ENCODE measurements around the gene WASF3.
"Not testable (repeated sequence)": the region's sequence is repeated elsewhere in the genome, so short reads cannot be mapped to it uniquely, and the experiment has no call there.

Gene WASF3

DNA sequence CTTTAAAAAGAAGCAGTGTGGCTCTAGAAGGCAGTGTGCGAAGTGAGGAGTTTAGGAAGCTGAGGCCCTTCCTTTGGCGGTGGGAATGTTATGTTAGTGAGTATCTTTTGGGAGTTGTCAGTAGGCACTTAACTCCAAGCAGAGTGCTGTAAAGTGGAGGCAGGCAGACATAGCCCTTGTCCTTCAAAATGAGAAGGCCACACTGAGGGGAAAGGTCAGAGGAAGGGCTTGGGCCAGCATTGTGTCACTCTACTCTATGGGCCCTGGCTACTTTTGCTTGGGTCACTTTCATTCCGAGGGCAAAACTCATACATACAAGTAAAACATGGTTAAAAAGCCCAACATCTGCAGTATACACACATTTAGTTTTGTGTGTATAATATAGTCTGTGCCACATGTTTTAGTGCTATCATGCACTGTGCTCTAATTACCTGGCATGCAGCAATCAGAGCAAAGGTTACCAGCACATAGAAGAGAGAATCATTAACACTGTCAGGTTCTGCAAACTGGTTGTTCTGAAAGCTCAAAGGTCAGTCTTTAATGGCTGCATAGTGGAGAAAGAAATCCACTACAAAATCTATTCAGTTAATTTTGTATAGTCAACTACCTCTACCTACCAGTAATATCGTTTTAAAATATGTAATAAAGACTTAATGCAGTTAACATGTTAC is 64.4 kb downstream of the WASF3 start:
- in situ Hi-C loops (cut with HindIII; ENCODE audit: low sequenced_read_pairs): no loop called here

DNA sequence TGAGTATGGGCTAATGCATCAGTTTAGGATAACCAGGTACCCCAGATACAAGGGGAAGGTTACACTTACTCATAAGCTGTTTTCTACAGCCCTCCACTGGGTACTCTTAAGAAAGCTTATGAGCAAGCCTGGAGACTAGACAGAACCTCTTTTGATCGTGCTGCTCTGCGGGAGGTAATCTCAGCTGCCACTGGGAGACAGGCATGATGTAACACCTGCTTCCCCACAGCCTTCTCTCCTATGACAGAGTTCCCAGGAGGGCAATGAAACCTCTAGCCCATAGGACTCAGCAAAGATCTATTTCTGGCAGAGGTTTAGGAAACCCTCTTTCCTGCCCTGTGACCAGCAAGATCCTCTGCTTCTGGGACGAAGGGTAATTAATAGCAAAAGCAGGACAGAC is 65.6 kb downstream of the WASF3 start:
- in situ Hi-C loops (cut with HindIII; ENCODE audit: low sequenced_read_pairs): no loop called here

DNA sequence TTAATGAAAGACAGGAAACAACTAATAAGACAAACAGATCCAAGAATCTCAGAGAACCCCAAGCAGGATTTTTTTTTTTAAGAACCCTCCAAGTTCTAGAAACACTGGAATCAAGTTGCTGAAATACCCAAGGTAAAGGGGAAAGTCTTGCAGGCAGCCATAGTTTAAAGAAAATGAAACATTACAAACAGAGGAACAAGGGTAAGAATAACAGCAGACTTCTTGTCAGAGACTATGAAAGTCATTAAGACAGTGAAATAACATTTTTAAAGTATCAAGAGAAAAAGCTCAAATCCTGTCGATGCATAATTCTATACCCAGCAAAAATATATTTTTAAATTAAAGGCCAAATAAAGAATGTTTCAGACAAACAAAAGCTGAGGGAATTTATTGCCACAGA is 67.1 kb downstream of the WASF3 start:
- in situ Hi-C loops (cut with HindIII; ENCODE audit: low sequenced_read_pairs): no loop called here

DNA sequence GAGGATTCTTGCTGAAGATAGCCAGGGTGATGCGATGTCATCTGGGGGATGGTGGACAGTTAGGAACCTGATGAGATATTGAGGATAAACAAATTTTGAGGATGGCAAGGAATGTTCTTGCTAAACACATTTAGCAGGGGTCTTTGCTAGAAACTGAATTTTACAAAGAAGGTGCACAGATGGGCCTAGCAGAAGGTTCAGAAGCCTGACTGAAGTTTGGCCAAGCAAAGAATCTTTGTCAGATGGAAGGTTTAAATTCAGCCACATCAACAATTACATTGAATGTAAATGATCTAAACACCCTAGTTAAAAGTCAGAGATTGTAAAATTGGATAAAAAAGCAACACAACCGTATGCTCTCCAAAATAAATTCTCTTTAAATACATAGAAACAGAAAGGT is 68.8 kb downstream of the WASF3 start:
- in situ Hi-C loops (cut with HindIII; ENCODE audit: low sequenced_read_pairs): no loop called here

DNA sequence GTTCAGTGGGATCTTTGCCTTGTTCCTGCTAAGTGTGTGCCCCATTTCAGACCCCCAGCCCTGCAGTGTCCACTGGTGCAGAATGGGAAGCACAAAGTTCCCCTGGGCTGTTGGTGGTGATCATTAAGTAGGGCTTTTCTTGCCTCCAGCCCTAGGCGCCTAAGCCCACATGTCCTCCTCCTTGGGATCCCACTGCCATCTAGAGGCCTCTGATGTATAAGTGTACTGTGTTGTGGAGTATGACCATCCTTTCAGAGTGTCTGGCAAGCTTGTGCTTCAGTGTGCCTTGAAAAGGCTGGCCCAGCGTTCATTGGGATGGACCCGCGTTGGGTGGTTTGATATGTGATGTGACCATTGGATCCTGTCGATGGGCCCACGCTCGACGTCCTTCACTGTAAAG is 71.2 kb downstream of the WASF3 start:
- in situ Hi-C loops (cut with HindIII; ENCODE audit: low sequenced_read_pairs): no loop called here

DNA sequence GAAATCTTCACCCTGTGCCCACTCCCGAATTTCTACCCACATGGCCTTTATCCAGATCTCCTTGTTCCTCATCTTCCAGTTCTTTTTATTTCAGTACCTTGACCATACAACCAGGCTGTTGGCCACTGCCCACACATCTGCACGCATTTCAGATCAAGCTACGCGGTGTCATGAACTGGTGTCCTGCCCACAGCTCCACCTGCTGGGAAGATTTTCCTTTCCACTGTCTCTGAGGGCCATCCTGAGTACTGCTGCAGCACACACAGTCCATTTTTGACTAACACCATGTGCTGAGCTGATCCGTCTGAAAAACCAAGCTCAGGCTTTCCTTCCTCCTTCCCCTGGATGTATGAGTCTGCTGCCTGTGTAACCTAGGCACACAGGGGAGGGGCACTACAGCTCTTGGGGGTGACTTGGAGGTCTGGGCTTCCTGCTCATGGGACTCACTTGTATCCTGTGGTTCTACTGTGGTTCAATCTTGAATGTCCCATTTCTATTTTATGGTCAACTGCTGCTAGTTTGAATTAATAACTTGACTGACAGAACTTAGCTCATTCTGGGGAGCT is 71.9 kb downstream of the WASF3 start:
- in situ Hi-C loops (cut with HindIII; ENCODE audit: low sequenced_read_pairs): no loop called here

DNA sequence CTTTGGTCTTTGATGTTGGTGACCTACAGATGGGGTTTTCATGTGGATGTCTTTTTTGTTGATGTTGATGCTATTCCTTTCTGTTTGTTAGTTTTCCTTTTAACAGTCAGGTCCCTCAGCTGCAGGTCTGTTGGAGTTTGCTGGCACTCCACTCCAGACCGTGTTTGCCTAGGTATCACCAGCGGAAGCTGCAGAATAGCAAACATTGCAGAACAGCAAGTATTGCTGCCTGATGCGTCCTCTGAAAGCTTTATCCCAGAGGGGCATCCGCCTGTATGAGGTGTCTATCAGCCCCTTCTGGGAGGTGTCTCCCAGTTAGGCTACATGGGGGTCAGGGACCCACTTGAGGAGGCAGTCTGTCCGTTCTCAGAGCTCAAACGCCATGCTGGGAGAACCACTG is 78.2 kb downstream of the WASF3 start:
- in situ Hi-C loops (cut with HindIII; ENCODE audit: low sequenced_read_pairs): not testable (repeated sequence)

DNA sequence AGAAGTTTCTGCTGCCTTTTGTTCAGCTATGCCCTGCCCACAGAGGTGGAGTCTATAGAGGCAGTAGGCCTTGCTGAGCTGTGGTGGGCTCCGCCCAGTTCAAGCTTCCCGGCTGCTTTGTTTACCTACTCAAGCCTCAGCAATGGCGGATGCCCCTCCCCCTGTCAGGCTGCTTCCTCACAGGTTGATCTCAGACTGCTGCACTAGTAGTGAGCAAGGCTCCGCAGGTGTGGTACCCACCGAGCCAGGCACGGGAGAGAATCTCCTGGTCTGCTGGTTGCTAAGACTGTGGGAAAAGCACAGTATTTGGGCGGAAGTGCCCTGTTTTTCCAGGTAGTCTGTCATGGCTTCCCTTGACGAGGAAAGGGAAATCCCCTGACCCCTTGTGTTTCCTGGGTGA is 78.6 kb downstream of the WASF3 start:
- in situ Hi-C loops (cut with HindIII; ENCODE audit: low sequenced_read_pairs): not testable (repeated sequence)

DNA sequence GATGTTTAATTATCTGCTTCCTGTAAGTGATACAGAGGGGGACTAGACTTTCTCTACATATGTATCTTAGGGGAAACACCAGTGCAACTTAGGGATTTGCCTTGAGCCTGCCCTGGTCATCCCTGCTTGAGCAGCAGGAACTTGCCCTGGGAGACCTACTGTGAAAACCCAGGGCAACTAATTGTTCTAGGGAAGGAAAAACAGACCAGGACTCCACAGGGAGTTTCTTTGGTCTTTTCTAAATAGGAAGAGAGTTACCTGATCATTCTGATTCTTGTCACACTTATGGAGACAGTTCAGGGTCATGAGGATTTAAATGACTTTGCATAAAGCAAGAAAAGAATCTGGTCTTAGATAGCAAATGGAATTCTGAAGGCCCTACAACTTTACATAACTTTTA is 89.1 kb downstream of the WASF3 start:
- in situ Hi-C loops (cut with HindIII; ENCODE audit: low sequenced_read_pairs): no loop called here

DNA sequence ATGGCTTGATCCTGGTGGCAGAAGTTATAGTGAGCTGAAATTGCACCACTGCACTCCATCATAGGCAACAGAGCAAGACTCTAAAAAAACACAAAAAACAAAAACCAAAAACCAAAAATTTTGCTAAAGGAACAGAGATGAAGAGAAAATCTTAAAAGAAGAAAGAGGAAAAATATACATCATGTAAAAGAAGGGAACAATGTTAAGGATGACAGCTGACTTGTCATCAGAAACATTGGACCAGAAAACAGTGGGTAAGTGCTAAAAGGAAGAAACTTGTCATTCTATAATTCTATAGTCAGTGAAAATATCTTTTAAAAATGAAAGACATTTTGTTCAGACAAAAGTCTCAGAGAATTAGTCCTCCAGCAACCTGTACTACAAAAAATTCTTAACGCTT is 93.8 kb downstream of the WASF3 start:
- in situ Hi-C loops (cut with HindIII; ENCODE audit: low sequenced_read_pairs): no loop called here

DNA sequence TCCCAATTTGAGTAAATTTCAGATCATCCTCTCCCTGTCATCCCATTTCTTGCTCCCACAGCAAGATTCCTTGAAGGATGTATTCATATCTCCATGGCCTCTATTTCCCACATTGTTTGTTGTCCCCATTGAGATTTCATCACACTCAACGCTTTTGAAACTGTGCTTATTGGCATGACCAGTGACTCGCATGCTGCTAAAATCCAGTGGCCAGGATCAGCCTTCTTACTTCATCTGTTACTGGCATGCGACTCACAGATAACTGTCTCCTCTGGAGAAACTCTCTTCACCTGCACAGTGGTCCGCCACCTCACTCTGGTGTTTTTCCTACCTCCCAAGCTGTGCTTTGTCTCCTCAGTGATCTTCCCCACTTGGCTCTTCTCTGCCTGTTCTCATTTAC is 95.8 kb downstream of the WASF3 start:
- in situ Hi-C loops (cut with HindIII; ENCODE audit: low sequenced_read_pairs): no loop called here

DNA sequence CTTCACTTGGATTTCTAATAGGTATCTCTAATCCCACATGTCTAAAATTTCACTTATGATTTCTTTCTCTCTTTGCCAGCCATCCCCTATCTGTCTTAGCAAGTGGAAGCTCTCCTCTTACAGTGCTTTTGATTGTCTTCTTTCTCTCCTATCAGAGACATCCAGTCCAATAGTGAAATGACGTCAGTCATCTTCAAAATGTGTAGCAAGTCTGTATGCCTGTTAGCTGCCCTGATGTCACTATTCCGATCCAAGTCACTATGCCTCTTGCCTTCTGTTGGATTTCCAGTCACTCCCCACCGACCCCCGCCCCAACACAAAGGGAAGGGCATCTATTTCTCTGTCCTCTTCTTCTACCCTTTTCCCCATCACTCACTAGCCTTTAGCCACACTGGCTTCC is 96.4 kb downstream of the WASF3 start:
- in situ Hi-C loops (cut with HindIII; ENCODE audit: low sequenced_read_pairs): no loop called here

DNA sequence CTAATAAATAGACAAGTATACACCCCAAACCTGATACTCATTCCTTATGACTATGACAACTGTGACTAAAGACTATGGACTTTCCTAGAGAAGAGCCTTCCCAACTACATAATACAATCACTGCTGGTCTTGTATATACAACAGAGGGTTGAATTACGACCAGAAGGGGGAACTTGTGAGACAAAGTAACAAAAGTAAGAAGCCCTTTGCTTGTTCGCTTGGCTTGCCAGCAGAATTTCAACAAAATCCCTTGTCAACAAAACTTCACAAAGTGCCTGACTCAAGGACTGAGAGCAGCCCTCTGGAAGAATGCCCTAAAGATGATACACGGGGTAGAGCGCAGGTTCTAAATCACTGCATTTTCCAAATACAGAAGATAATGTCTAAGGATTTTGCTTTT is 99.4 kb downstream of the WASF3 start:
- in situ Hi-C loops (cut with HindIII; ENCODE audit: low sequenced_read_pairs): no loop called here

DNA sequence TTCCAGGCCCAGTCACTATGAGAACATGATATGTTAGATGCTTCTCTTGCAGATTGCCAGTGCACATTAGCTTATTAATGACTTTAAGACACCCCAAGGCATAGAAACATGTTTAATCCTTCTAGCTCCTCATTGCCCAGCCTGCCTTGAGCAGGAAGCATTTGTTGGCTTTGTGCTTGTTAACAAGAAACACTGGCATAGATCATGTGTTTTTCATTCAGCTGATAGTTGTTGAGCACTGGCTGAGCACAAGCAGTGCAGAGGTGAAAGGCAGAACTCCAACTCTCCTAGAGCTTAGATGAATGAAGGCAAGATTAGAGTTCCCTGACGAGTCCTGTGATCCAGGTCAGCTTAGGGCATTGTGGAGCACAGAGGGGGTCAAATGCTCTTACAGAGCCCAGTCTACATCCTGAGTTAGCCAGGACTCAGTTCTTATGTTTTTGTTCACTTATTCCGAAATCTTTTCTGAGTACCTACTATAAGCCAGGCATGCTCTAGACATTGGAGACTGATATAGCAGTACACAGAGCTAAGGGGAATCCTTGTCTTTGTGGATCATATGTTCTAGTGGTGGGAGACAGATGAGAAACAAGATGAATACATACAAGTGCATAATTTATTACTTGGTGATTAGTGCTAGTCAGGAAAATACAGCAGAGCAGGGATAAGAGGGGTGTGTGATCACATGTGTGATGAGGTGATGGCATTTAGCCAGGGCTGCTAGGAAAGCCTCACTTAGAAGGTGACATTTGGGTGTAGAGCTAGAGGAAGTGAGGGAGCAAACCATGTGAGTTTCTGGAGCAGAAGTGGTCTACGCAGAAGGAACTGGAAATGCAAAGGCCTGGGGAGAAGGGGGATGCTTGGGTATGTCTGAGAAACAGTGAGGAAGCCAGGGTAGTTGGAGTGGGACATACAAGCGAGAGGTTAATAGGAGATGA is 101.2 kb downstream of the WASF3 start:
- in situ Hi-C loops (cut with HindIII; ENCODE audit: low sequenced_read_pairs): no loop called here

DNA sequence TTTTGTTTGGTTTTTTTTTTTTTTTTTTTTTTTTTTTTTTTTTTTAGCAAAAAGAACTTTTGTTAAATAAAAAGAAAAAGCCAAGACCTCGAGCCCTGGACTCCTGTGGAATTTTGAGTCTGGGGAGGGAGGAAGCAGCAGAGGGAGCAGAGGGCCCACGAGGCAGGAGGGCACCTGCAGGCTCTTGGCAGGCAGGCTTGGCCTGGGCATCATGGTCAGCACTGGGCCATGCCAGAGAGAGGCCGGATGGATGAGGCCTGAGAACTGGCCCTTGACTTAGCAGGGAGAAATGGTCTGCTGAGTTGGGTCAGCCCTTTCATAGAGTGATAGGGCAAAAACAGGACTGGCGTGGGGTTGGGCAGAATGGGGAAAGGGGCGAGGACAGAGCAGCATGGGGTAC is 102.7 kb downstream of the WASF3 start:
- in situ Hi-C loops (cut with HindIII; ENCODE audit: low sequenced_read_pairs): no loop called here

DNA sequence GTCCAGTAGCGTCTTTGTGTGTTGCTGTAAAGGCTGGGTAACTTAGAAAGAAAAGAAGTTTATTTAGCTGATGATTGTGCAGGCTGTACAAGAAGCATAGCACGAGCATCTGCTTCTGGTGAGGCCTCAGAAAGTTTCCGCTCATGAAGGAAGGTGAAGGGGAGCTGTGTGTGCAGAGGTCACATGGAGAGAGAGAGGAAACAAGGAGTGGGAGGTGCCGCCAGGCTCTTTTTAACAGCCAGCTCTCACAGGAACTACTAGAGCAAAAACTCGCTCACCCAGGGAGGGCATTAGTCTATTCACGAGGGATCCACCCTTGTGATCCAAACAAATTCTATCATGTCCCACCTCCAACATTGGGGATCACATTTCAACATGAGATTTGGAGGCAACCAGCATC is 103.3 kb downstream of the WASF3 start:
- in situ Hi-C loops (cut with HindIII; ENCODE audit: low sequenced_read_pairs): no loop called here

DNA sequence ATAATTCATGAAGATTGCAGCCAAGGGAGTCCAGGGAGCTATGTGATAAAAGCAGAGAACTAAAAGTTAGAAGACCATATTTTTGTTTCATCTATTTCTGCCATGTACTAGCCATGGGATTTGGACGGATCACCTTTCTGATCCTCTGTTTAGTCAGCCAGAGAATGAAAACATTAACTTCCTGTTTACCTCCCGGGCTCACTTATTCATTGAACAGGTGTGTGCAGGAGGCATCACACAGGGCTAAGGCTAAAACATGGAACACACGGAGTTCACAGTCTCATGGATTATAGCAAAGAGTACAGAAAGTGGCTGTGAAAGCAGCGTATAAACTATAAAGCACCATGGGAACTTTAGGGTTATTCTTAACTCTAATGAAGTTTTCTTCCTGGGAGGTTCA is 106.3 kb downstream of the WASF3 start:
- in situ Hi-C loops (cut with HindIII; ENCODE audit: low sequenced_read_pairs): no loop called here

DNA sequence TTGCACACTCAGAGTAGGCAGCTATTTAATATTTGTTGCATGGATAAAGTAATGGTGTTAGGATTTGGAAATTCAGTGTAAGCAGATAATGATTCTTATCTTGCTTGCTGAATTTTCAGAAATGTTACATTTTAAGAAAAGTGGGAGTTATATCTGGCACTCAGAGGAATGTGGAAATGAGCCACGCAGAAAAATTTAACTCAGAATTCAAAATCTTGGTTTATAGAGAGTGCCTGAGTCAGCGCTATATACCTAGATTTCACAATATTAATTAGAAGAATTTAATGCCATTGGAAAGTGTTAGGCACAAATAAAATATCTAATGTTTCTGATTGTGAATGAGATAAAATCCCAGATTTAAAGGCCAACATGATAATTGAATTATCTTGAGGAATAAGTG is 106.8 kb downstream of the WASF3 start:
- in situ Hi-C loops (cut with HindIII; ENCODE audit: low sequenced_read_pairs): no loop called here

DNA sequence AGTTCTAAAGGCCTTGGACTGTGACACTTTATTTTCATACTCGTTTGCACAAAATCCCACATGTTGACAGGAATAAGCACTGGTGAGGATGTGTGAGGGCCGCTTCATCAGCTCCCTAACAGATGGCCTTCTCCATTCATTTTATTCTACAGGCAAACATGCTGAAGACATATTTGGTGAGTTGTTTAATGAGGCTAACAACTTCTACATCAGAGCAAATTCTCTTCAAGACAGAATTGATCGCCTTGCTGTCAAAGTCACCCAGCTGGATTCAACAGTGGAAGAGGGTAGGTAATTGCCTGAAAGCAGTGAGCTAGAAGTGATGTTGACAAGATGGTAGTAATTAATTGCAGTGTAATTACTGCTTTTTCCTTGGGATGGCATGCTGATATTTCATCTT is 107.4 kb downstream of the WASF3 start:
- in situ Hi-C loops (cut with HindIII; ENCODE audit: low sequenced_read_pairs): no loop called here

DNA sequence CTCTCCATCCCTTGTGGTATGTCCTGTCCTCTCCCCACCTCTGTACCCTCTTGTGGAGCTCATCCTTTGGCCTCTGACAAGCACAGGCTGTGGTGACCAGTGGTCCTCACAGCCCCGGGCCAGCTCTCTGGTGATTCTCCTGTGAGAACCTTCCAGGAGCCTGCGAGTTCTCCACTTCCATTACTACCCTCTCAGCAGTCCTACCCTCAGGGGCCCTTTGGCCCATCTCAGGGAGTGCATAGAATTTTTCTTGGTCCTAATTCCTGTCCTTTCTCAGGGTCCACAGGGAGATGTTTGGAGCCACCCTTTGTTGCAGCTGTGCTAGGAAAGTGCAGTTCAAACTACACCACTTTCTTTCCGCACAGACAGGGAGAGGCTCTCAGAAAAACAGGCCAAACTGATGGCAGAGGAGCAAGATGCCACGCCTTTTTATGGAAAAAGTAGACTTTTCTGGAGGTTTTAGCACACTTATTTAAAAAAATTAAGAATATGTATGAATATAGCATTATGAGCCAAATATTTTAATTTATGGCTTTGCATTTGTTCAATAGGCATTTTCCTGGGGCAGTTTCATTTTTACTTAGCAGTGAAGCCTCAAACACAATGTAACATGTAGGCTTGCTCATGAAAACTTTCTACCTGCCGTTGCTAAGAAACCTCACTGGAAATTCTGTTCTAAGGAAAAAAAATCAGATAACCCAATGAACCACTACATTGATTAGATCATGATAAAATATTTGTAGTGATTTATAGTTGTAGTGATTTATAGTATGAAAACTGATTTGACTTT is 111.1 kb downstream of the WASF3 start:
- in situ Hi-C loops (cut with HindIII; ENCODE audit: low sequenced_read_pairs): no loop called here

DNA sequence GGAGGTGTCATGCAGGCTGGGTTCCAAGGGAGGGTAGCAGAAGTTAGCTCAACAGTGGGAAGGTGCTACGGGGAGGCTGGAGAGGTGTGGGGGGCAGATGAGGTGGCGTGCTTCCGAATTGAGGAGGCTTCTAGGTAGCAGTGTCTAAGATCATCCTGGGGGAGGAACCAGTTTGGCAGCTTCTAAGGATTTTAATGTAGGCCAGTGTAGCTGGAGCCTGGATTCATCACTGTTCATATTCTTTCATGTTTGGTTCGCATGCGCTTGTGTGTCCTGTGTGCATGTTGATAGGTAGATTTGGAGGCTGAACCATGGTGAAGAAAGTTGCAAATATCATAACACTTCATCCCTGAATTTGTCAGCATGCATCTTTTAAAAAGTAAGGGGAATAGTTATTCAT is 116.4 kb downstream of the WASF3 start:
- in situ Hi-C loops (cut with HindIII; ENCODE audit: low sequenced_read_pairs): no loop called here

Data from endothelial cell of hepatic sinusoid (primary cell).